Caco-2 (cell line): ENCODE results near the gene GNL3L. TPM values are rescaled to one million over a fixed set of nuclear protein-coding genes. Genes with fewer than 3 reads are reported as not detected.
"Not testable (repeated sequence)": the region's sequence is repeated elsewhere in the genome, so short reads cannot be mapped to it uniquely, and the experiment has no call there.

Source experiments
- BruUV-seq: library from RNA; stranded (reverse); fragments of 400-500 nt; replicated peaks from 2 replicates; lab custom pipeline; 2021; lab: Mats Ljungman, UMichigan
- CTCF ChIA-PET: fragments of 300-600 bp; sonication (Branson Sonifier 250); formaldehyde crosslinking; loops from one replicate; lab custom pipeline; 2022; ENCODE audit warnings: antibody characterized with exemption; lab: Charles Lee
- POLR2A ChIA-PET: fragments of 300-600 bp; sonication (Branson Sonifier 250); formaldehyde crosslinking; loops from one replicate; lab custom pipeline; 2022; ENCODE audit warnings: antibody characterized with exemption; lab: Charles Lee
- DNase-seq, 2 experiments: peaks; one replicate each; pipeline versions ENCODE4 v3.0.0 to v3.0.0-alpha.2; 2020 to 2022
- H3K27me3 ChIP-seq: replicated peaks from 2 replicates; pipeline ENCODE4 v1.6.0; 2011; ENCODE audit warnings: low read length; ENCODE audit not compliant: control insufficient read depth, insufficient read depth
- H3K36me3 ChIP-seq: 2 replicates; pipeline ENCODE4 v1.5.1; 2011; ENCODE audit warnings: low read length; ENCODE audit not compliant: control insufficient read depth, insufficient read depth
- H3K4me1 ChIP-seq: fragments of 250-450 bp; sonication (Bioruptor Pico); 2 replicates; pipeline ENCODE4 v1.5.1; 2020; ENCODE audit warnings: mild to moderate bottlenecking
- H3K4me3 ChIP-seq: 2 replicates; pipeline ENCODE4 v1.5.1; 2011; ENCODE audit warnings: low read depth, mild to moderate bottlenecking, control low read depth, low read length
- H3K9me3 ChIP-seq: fragments of 250-450 bp; sonication (Bioruptor Pico); 2 replicates; pipeline ENCODE4 v1.5.1; 2020; ENCODE audit warnings: mild to moderate bottlenecking, moderate library complexity
- H3K27ac Mint-ChIP-seq: one replicate; pipeline ENCODE4 v1.8.0; 2022; ENCODE audit warnings: mixed read lengths; ENCODE audit not compliant: unreplicated experiment
- H3K27me3 Mint-ChIP-seq: one replicate; pipeline ENCODE4 v1.8.0; 2022; ENCODE audit warnings: mixed read lengths; ENCODE audit not compliant: insufficient read depth, unreplicated experiment
- H3K36me3 Mint-ChIP-seq: one replicate; pipeline ENCODE4 v1.8.0; 2022; ENCODE audit warnings: mild to moderate bottlenecking, mixed read lengths; ENCODE audit not compliant: insufficient read depth, unreplicated experiment
- H3K4me1 Mint-ChIP-seq: one replicate; pipeline ENCODE4 v1.8.0; 2022; ENCODE audit warnings: low read depth, mixed read lengths; ENCODE audit not compliant: unreplicated experiment
- H3K4me3 Mint-ChIP-seq: one replicate; pipeline ENCODE4 v1.8.0; 2022; ENCODE audit warnings: mild to moderate bottlenecking, moderate library complexity, mixed read lengths; ENCODE audit not compliant: unreplicated experiment
- H3K9me3 Mint-ChIP-seq: one replicate; pipeline ENCODE4 v1.8.0; 2022; ENCODE audit warnings: mixed read lengths; ENCODE audit not compliant: unreplicated experiment
- CTCF ChIP-seq, 2 experiments: fragments of 200-600 bp in 1 of 2; IDR thresholded peaks; 1 replicate in 1 of 2; 2 replicates in 1 of 2; pipeline versions ENCODE4 v1.5.1 to v1.8.0; 2011 to 2022; ENCODE audit warnings: antibody characterized with exemption in 1 of 2, control low read depth in 1 of 2, inconsistent platforms in 1 of 2, low read depth in 1 of 2, low read length in 1 of 2, mild to moderate bottlenecking in 1 of 2, moderate library complexity in 1 of 2; ENCODE audit not compliant: insufficient read depth in 1 of 2, severe bottlenecking in 1 of 2, unreplicated experiment in 1 of 2
- intact Hi-C: fragments of 100-400 bp; cut with micrococcal nuclease; formaldehyde crosslinking; loops from one replicate; pipeline ENCODE4 v1.10.0; 2022; ENCODE audit not compliant: unreplicated experiment
- total RNA-seq: library from RNA; stranded (reverse); gene quantifications from 2 replicates; pipeline ENCODE4 v1.2.3, GENCODE V29; 2022

GNL3L gene
- total RNA-seq, 1 experiment from 2014 or later, result 61.0 TPM

- BruUV-seq, result no TSS peak
- ChIA-PET CTCF (no interaction called here), POLR2A (no interaction called here)
- intact Hi-C loops, result no loop called here
- Mint-ChIP-seq H3K4me1 (no peaks in the 10 kb centered on the region), H3K36me3 (peaks cover 68% of the 10 kb centered on the region), H3K27me3 (no peaks in the 10 kb centered on the region), H3K4me3 (no peak overlapping the region), H3K27ac (no peak overlapping the region), H3K9me3 (no peaks in the 10 kb centered on the region)
- no peak for DNase-seq
- Histone ChIP-seq H3K9me3 (no peaks in the 10 kb centered on the region), H3K4me3 (no peak overlapping the region), H3K27me3 (no peaks in the 10 kb centered on the region), H3K4me1 (no peaks in the 10 kb centered on the region), H3K36me3 (no peaks in the 10 kb centered on the region; the same call in 1 of the 2 replicates)
- TF ChIP-seq CTCF (IDR thresholded peaks at IDR 0.05; ENCODE audit: insufficient read depth in 1 of 2, low read depth in 1 of 2, low read length in 1 of 2, severe bottlenecking in 1 of 2, unreplicated experiment in 1 of 2), result no peak
These were observed 21.8 kb downstream of the GNL3L start for GRCh38 chrX:54551801-54552200.

GRCh38 chrX:54555006-54555405 is 25.0 kb downstream of the GNL3L start:
- BruUV-seq, H3K27me3 Mint-ChIP-seq, H3K9me3 Mint-ChIP-seq, CTCF ChIA-PET, H3K4me1 Mint-ChIP-seq, H3K4me3 Mint-ChIP-seq, H3K27me3 ChIP-seq, H3K36me3 ChIP-seq, intact Hi-C loops, H3K9me3 ChIP-seq, H3K27ac Mint-ChIP-seq, DNase-seq, POLR2A ChIA-PET, H3K4me1 ChIP-seq, H3K4me3 ChIP-seq: not testable (repeated sequence)
- peaks cover 54% of the 10 kb centered on the region for H3K36me3 Mint-ChIP-seq

- ChIA-PET POLR2A (no interaction called here), CTCF (no interaction called here)
- H3K27me3 Mint-ChIP-seq, result no peaks in the 10 kb centered on the region
- intact Hi-C loops, result no loop called here
- Histone ChIP-seq H3K4me3 (no peak overlapping the region), H3K9me3 (no peaks in the 10 kb centered on the region), H3K27me3 (no peaks in the 10 kb centered on the region), H3K36me3 (no peaks in the 10 kb centered on the region), H3K4me1 (no peaks in the 10 kb centered on the region)
- no peak overlapping the region for H3K4me3 Mint-ChIP-seq
- TF ChIP-seq CTCF (IDR thresholded peaks at IDR 0.05; ENCODE audit: insufficient read depth in 1 of 2, low read depth in 1 of 2, low read length in 1 of 2, severe bottlenecking in 1 of 2, unreplicated experiment in 1 of 2), result no peak
- BruUV-seq, result no TSS peak
- no peak overlapping the region for H3K27ac Mint-ChIP-seq
- H3K9me3 Mint-ChIP-seq, result no peaks in the 10 kb centered on the region
- no peaks in the 10 kb centered on the region for H3K4me1 Mint-ChIP-seq
- H3K36me3 Mint-ChIP-seq, result peaks cover 47% of the 10 kb centered on the region
- DNase-seq, result no peak
These were observed 30.4 kb downstream of the GNL3L start for GRCh38 chrX:54560411-54560810.

GRCh38 chrX:54561622-54562021 is 31.6 kb downstream of the GNL3L start:
- BruUV-seq, result no TSS peak
- H3K36me3 ChIP-seq, result no peaks in the 10 kb centered on the region
- Mint-ChIP-seq H3K27me3 (no peaks in the 10 kb centered on the region), H3K36me3 (peaks cover 37% of the 10 kb centered on the region), H3K27ac (no peak overlapping the region), H3K4me1 (no peaks in the 10 kb centered on the region), H3K4me3 (no peak overlapping the region), H3K9me3 (no peaks in the 10 kb centered on the region)
- no peaks in the 10 kb centered on the region for H3K4me1 ChIP-seq
- intact Hi-C loops, result no loop called here
- CTCF ChIA-PET, result no interaction called here
- no peaks in the 10 kb centered on the region for H3K27me3 ChIP-seq
- no peaks in the 10 kb centered on the region for H3K9me3 ChIP-seq
- POLR2A ChIA-PET, result no interaction called here
- DNase-seq, result no peak
- no peak overlapping the region for H3K4me3 ChIP-seq
- no peak for TF ChIP-seq CTCF (IDR thresholded peaks at IDR 0.05; ENCODE audit: insufficient read depth in 1 of 2, low read depth in 1 of 2, low read length in 1 of 2, severe bottlenecking in 1 of 2, unreplicated experiment in 1 of 2)
